ENCODE results near the gene C13orf46.

GRCh38 chr13:113962975-113963374 is 10.9 kb downstream of the C13orf46 start:
- TF ChIP-seq CTCF (IDR thresholded peaks at IDR 0.05) (no peak), EZH2 (IDR thresholded peaks at IDR 0.05; ENCODE audit: borderline replicate concordance, insufficient read depth, low read depth, low read length, poor library complexity, severe bottlenecking) (no peak)

Measured in B cell (primary cell).